Hippocampal formation (tissue), 2 donors: ENCODE data around the gene PDPK1.
A peak's percentile ranks its signal among the peaks of the same experiment; 100 is the strongest.
"Not testable (repeated sequence)": the region's sequence is repeated elsewhere in the genome, so short reads cannot be mapped to it uniquely, and the experiment has no call there.

ENCODE experiments used
- DNase-seq, 2 donors: peaks; one replicate each; lab custom pipeline; 2025; lab: John Stamatoyannopoulos, UW

Gene PDPK1

DNA sequence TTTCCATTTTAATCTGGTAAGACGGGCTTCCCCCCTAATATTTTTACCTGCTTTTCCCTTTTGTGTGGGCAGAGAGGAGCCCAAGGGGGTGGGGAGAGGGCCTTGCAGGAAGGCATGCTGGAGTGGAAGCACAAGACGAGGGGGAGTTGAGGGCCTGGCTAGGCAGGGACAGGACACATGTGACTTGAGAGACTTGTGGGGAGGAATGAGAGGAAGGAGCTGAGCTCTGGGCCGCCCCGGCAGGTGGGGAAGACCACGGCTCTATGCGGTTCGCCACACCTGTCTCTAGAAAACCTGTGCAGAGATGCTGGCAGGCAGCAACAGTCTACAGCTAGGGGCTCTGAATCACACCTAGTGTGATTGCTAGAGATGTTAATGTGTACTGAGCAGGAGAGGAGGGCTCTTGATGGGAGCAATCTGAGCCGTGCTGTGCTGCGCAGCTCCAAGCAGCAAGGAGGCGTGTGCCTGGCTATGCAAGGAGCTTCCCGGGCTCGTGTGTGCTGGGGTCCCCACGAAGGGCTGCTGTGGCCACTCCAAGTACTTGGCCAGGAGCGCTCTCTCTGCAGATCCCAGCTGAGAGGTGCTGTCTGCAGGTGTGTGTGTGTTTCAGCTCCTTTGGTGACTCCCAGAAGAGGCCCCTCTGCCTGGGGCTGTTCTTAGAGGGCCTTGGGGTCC, 50.2 kb downstream of the PDPK1 start:
- DNase-seq, result no peak

DNA sequence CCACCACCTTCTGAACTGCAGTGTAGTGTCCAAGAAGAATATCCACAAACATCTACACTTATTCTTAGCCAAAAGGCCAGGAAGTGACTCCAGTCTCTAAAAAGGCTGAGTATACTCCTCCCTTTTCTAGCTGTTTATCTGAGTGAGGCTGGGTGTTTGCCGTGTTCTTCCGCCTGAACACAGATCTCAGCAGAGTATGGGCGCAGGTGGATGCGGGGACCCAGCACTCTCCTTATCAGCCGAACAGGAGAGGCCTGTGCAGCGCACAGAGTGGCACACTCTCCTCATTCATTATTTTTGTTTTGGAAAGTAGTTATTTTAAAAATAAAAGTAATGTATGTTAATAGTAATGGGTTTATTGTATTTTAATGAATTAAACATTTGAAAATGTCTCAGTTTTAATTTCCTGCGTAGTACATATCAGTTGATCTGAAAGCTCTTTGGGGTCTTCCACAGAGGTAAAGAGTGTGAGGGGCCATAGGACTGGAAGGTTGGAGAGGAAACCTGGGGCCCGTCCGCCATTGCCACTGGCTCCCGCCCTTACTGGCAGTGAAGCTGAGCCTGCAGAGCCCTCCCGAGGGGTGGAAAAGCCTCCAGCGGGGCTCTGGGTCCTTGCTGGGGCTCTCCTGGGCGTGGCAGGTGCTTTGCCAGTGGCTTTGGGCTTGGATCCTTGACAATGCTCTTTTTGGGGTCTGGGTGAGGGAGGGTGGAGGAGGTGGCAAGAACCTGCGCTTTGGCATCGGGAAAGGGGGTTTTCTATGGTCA, 53.8 kb downstream of the PDPK1 start:
- no peak for DNase-seq

DNA sequence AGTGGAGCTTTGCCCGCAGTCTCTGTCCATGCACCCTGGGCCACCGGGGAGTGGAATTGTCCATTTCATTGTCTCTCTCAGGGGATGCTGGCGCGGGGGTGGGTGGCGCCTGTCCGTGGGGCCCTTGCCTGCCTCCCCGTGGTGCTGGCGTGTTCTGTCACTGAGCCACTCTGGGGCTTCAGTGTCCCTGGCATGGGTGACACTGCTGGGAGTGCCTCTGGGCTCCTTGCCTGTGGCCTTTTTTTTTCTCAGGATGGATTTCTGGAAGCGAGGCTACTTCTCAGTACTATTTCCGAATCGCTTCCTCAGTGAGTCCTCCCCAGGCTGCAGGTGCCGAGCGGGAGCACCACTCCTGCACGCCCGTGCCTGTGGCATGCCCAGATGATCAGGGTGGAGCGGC, 55.0 kb downstream of the PDPK1 start:
- no peak for DNase-seq

DNA sequence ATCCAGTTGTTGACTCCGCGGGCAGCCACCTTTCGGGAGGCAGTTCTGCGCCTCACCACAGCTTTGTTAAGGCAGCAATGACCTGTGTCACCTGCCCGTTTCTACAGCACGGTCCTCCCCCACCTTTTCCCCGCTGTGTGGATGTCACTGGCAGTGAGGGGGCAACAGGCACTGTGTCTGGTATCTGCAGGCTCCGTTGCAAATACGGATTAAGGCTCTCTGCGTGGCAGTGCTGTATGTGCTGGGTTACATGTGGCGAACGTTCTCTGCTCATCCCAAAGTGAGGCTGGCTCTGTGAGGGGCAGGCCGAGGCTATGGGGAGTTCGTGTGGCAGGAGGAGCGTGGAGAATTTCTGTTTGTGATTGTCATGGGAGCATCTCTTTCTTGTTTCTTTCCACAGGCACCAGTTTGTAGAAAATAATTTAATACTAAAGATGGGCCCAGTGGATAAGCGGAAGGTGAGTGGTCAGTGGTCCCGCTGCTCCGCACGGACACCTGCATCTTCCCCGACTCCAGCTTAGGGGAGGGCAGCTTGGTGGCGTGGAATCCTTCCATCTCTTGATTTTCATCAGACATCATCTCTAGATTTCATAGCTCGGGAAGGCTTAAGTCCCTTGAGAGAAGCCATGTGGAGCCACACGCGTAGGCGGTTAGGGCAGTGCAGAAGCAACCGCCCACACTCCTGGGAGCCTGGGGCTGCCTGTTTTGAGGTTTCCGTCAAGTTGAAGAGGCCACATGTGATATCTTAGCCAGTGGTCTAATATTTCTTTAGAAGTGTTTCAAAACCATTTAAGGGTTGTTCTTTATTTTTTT, 57.8 kb downstream of the PDPK1 start:
- DNase-seq, result no peak

DNA sequence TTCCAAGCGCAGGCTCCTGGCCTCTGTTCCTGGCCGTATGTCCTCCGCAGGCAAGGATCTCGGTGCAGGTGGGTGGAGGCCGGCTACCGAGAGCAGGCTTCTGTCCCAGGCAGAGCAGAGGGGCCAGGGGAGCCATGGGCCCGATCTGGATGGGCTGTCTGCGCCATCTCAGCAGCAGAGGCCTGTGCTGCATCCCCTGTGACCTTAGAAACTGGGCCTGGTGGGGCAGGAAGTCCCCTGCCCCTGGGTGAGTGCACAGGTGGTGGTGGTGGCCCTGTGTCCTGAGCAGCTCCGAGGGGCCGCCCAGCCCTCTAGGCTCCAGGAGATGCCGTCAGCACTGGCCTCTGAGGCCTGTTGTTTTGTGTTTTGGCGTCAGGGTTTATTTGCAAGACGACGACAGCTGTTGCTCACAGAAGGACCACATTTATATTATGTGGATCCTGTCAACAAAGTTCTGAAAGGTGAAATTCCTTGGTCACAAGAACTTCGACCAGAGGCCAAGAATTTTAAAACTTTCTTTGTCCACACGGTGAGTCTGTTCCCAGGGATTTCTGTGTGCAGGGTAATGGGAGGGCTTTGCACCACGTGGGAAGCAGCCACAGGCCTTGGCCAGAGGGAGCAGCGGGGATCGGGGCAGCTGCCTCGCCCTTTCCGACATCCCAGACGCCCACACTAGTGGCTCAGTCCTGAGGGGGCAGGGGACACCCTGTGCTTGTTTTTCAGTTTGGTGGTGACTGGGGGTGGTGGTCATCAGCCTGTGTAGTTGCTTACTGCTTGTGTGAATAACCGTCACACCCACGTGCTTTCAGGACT, 59.1 kb downstream of the PDPK1 start:
- DNase-seq, result no peak

DNA sequence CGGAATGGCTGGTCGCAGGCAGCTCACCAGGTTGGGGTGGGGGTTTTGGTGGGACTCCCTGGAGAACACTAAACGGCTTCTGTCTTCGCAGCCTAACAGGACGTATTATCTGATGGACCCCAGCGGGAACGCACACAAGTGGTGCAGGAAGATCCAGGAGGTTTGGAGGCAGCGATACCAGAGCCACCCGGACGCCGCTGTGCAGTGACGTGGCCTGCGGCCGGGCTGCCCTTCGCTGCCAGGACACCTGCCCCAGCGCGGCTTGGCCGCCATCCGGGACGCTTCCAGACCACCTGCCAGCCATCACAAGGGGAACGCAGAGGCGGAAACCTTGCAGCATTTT, 59.7 kb downstream of the PDPK1 start:
- DNase-seq, result no peak

DNA sequence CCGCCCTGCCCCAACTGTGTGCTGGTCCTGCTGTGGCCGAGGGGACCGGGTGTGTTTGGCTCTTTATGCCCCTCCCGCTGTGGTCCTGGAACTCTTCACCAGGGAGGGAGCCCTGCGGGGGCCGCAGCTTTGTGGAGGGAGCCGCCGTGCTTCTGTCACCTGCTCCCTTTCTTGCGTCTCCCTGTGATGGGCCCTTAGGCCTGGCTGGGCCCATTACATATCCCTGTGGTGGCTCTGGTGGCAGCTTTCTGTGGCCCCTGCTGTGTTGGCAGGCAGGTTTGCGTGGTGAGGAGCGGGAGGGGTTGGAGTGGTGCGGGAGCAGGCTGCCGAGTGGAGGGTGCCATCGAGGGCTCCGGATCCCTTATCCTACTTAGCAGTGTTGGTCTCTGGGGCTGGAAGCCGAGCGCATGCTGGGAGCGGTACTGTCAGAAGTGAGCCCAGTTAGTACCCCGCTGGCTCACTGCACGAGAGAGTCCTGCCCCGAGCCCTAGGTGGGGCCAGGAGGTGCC, 60.4 kb downstream of the PDPK1 start:
- no peak for DNase-seq

DNA sequence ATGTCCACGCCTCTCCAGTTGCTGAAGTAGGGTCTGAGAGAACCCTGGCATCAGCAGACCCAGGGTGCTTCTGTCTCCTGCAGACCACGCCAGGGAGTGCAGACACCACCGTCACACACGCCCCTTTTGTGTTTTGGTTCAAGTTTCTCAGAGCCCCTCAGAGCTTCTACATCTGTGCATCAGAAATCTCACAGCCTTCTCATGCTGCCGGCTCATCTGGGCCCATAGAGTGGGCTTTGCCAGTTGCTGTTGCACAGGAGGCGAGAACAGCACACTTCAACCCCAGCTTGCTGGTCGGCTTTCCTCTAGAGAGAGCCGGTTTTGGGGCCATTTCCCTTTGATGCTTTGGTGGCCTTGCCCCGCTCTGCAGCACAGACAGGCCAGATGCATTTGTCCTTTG, 60.9 kb downstream of the PDPK1 start:
- no peak for DNase-seq

DNA sequence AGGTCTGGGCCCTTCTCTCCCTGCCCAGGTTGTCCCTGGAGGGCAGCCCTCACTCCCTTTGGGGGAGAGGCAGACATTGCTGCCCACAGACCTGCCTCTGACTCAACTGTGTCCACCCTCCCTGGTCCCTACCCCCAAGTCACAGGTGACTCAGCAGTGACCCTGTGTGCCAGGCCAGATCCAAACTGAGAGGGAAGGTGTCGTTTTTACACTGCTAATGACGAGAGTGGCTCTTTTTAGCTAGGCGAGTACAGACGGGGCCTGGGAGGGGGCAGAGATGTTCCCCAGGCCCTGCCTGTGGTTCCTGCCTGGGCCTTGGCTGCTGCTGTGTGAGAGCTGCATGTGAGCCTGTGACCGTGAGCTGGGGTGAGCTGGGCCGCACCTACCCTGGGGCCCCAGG, 61.3 kb downstream of the PDPK1 start:
- not testable (repeated sequence) for DNase-seq

DNA sequence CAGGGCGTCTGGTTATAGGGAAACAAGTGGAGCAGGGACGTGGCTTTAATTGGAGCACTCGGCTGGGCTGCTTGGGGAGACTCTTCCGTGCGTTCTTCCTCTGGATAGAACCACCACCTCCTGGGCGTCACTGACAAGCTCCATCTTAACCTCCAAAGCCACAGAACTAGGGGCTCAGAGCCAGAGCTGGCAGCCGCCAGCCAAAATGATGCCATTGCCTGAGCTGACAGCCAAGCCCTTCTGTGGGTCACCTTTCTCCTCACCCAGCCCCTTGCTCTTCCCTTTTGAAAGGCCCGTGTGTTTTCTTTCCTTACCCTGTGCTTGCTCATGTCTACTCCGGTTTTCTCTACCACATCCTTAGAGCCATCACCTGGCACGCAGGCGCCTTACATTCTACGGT, 62.0 kb downstream of the PDPK1 start:
- not testable (repeated sequence) for DNase-seq

DNA sequence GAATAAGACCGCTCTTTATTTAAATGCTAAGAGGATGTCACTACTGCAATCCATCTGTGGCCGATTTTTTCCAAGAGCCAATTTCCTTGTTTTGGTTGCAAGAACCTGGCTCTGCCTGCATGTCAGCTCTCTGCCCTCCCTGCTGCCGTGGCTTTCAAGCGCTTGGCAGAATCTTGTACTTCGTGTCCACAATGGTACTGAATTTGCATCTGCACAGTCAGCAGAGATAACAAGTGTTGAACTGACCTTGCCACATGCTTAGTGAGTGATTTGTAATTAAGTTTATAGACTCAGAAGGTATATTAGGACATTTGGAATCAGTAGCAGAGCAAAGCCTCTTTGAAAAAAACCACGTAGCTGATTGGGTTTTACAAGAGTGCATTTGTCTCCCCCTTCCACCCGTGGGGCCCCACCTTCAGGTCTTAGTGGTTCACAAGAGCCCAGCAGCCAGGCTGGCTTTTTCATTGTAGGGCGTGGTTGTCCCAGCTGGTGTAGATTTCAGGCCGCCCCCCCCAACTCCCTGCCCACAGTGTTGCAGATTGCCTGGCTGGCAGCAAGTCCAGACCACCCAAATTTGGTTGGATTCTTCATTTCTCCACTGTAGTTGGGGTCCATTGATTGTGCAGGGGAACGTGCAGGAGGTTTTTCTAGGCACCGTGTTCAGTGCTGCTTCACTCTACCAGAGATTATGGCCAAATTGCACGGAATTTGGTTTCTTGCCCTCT, 63.6 kb downstream of the PDPK1 start:
- DNase-seq, result not testable (repeated sequence)

DNA sequence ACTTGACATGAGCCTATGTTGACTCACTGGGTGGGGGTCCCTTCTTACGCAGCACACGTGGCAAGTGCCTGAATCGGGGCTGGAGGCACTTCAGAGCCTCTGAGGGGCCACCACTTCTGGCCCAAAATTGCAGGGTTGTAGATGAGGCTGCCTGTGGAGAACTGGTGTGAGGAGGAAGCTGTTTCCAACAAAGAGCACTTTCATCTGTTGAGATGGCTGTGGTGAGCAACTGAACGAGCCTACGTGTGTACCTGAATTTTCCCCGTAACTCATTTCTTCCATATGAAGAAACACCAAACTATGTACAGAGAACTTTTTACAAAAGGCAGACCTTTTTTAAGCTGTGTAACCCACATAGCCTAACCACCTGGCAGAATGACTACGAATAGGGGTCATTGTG, 64.4 kb downstream of the PDPK1 start:
- DNase-seq, result not testable (repeated sequence)

DNA sequence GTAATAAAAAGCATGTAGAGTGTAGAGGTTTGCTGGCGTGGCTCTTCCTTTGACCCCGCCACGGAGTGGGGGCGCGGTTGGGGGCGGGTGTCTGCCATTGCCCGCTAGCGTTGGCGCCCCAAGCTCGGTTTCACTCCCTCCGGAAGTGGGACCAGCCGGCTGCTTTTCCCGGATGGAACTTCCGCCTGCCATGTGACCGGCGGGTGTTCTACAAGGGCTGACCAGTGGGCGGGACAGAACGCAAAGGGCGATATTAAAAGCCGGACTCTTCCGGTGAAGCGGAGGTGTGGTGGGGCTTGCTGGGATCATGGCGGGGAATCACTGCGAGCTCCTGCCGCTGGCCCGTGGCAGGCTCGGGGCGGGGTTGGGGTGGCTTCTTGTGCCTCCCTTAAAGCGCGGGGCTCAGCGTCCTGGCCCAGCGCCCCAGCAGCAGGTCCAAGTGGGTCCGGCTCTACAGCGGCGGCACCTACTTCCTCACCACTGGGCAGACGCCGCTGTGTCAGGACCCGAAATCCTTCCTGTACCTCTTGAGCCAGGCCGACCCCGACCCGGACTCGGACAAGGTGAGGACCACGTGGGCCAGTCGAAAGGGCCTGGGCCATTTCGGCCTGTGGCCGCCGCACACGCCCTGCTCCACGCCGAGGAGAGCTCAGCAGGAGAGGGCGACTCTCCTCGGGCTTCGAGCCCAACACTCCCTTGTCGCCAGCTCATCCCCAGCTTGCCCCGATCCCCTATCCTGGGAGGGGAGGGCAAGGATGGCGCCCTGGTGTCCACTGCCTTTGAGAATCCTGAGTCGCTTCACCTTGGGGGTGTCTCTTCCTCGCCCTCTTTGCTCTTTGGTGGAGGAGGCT, 65.6 kb downstream of the PDPK1 start:
- peak; percentile 88 to 91 for DNase-seq

DNA sequence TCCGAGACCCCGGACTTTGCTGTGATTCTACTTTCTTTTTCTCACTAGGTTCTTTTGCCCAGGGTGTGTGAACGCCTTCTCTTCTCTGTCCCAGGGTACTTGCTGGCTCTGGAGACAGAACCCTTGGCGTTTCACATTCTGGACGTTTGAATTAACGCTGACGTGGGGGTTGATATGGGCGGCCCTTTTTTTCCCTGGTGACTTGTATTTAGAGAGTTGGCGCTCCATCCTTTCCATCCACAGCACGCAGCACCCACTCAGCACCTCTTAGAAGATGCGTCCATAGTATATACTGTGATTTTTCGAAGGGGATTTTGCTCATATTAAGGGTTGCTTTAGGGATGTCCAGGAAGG, 66.2 kb downstream of the PDPK1 start:
- DNase-seq, result not testable (repeated sequence)

DNA sequence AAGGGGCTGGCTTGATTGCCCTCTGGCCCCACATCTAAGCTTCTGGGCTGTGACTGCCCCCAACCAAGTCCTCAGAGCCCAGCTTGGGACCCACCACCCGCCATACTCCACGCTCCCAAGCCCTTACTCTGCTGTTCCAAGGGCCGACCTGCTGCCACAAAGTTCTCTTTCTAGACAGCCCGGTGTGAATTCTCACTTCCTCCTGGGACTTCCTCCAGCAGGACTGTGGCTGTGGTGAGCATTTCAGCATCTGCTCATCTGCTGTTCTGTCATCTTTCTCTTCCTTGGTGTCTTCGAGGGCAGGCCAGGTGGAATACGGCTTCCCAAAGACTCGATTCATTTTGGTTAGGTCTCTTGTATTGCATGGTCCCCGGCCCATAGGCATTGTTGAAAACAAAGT, 69.0 kb downstream of the PDPK1 start:
- DNase-seq, result not testable (repeated sequence)

DNA sequence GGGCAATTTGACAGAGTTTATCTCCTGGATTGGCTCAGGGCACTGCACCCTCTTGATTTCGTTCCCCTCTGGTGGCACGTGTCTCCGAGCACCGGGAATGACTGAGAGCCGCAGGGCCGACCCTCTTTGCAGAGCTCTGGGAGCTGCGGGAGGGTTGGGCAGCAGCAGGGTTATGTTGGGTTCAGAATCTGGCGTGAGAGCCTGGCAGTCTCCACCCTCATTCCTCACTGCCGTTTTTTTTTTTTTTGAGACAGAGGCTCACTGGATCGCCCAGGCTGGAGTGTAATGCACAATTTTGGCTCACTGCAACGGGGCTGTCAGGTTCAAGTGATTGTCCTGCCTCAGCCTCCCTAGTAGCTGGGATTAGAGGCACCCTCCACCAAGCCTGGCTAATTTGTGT, 71.5 kb downstream of the PDPK1 start:
- DNase-seq, result not testable (repeated sequence)

DNA sequence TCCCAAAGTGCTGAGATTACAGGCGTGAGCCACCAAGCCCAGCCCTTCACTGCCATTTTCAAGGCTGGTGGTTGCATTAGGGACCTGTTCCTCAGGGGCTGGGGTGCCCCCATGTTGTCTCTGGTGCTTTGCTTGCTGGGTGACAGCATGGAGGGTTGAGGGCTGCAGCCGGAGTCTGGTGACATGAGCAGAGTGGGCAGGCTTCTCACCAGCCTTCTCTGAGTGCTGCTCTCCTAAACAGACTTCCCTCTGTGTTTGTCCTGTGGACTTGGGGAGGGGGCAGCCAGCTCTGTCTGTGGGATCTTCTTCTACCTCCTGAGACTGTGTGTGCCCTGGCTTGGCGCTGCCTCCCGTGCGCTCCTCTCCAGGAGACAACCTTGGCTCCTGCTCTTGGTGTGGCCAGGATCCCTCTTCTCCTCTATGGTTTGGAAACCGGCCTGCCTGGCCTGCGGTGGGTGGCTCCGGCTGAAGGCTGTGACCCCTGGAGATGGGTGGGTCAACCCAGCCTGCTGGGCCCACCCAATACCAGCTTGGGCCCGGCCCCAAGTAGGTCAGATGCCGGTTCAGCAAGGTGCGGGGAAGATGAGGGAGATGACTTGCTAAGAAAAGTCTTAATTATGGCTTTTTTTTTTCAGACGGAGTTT, 72.1 kb downstream of the PDPK1 start:
- DNase-seq, result no peak

DNA sequence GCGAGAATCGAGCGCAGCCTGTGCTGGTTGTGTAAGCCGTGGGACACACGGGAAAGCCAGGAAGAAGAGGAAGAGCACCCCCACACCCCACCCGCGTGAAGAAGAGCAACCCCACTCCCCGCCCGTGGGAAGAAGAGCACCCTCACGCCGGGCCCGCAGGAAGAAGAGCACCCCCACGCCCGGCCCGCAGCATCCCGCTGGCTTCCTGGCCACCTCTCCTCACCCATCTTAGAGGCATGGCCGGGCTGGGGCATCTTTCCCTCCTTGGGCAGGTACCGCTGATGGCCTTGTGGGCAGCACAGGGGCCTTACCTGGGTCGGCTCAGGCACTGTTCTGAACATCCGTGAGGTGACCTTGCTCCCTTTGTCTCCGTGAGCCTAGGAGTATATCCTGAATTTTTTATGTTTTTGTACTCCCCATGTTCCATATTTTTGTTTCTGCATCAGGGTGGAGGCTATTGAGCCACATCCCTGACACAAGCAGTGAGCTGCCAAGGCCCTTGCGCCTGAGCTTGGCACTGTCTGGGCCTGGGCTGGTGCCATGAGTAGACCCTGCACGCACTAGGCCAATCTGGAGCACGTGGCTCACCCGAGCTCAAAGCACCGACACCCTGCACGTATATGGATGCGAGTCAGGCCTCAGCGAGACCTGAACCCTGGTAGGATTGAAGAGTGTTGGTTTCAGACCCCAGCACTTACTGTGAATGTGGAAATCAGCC, 73.1 kb downstream of the PDPK1 start:
- no peak for DNase-seq

DNA sequence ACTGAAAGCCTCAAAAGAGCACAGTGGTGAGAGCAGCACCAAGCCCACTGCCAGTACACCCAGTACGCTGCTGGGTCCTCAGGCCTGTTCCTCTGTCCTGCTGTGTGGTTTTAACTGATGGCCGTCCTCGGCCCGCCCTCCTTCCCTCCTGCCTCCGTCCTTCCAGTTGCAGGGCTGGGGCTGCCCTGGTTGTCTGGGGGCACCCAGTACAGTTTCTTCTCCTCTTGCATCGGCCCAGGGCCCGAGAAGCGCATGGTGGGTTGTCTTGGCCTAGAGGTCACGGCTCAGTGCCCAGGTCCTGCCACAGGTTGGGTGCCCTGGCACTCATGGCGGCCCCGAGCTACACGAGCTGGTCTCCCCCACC, 73.7 kb downstream of the PDPK1 start:
- DNase-seq, result no peak
